Hepatocyte (in vitro differentiated cells): ENCODE data around the gene TMEM156. TPM values are rescaled to one million over a fixed set of nuclear protein-coding genes. Genes with fewer than 3 reads are reported as not detected.

Experiments
- DNase-seq: peaks from one replicate; pipeline ENCODE4 v3.0.0-alpha.2; 2016; ENCODE audit warnings: low spot score
- H2AFZ ChIP-seq: fragments of 200-600 bp; sonication (generic); 2 replicates; pipeline ENCODE4 v1.6.0; 2016; ENCODE audit warnings: antibody characterized with exemption, mild to moderate bottlenecking
- H3K27ac ChIP-seq: fragments of 200-600 bp; sonication (generic); 2 replicates; pipeline ENCODE4 v1.5.1; 2016; ENCODE audit warnings: mild to moderate bottlenecking
- H3K27me3 ChIP-seq: fragments of 200-600 bp; sonication (generic); 2 replicates; pipeline ENCODE4 v1.6.1; 2016
- H3K36me3 ChIP-seq: fragments of 200-600 bp; sonication (generic); replicated peaks from 2 replicates; pipeline ENCODE4 v1.5.1; 2016; ENCODE audit warnings: low read depth; ENCODE audit not compliant: insufficient read depth
- H3K4me1 ChIP-seq: fragments of 200-600 bp; sonication (generic); 2 replicates; pipeline ENCODE4 v1.5.1; 2016; ENCODE audit warnings: mild to moderate bottlenecking, moderate library complexity; ENCODE audit not compliant: insufficient read depth
- H3K4me2 ChIP-seq: fragments of 200-600 bp; sonication (generic); 2 replicates; pipeline ENCODE4 v1.6.0; 2016
- H3K4me3 ChIP-seq: fragments of 200-600 bp; sonication (generic); 2 replicates; pipeline ENCODE4 v1.5.1; 2016; ENCODE audit warnings: mild to moderate bottlenecking
- H3K79me2 ChIP-seq: fragments of 200-600 bp; sonication (generic); 2 replicates; pipeline ENCODE4 v1.6.0; 2017; ENCODE audit warnings: mild to moderate bottlenecking
- H3K9me2 ChIP-seq: fragments of 200-600 bp; sonication (generic); replicated peaks from 2 replicates; pipeline ENCODE4 v1.6.0; 2017; ENCODE audit warnings: mild to moderate bottlenecking; ENCODE audit not compliant: insufficient read depth
- H3K9me3 ChIP-seq: fragments of 200-600 bp; sonication (generic); 2 replicates; pipeline ENCODE4 v1.5.1; 2016; ENCODE audit warnings: low read depth, mild to moderate bottlenecking
- H4K20me1 ChIP-seq: fragments of 200-600 bp; sonication (generic); 2 replicates; pipeline ENCODE4 v1.6.0; 2016; ENCODE audit warnings: mild to moderate bottlenecking; ENCODE audit not compliant: insufficient read depth, poor library complexity, severe bottlenecking
- CTCF ChIP-seq: fragments of 200-600 bp; sonication (generic); IDR thresholded peaks from 2 replicates; pipeline ENCODE4 v1.5.1; 2016; ENCODE audit warnings: antibody characterized with exemption, mild to moderate bottlenecking; ENCODE audit not compliant: poor library complexity
- EZH2 ChIP-seq: fragments of 200-600 bp; sonication (generic); IDR thresholded peaks from 2 replicates; pipeline ENCODE4 v1.6.1; 2016; ENCODE audit warnings: antibody characterized with exemption, mild to moderate bottlenecking, borderline replicate concordance
- EZH2phosphoT487 ChIP-seq: fragments of 200-600 bp; sonication (generic); IDR thresholded peaks from one replicate; pipeline ENCODE4 v1.6.1; 2018; ENCODE audit warnings: antibody characterized with exemption, mild to moderate bottlenecking, low read depth, moderate library complexity; ENCODE audit not compliant: unreplicated experiment, severe bottlenecking
- WGBS: methylation state at CpG from one replicate; pipeline ENCODE4 v1.1.6; 2016; ENCODE audit warnings: low lambda C conversion rate; ENCODE audit errors: missing lambda C conversion rate; 5-methylcytosine and 5-hydroxymethylcytosine counted together
- polyA plus RNA-seq: library from polyadenylated mRNA; unstranded; fragments of >200 nt; fragmentation: Nextera tagmentation; extraction: Ambion mirVana; gene quantifications from 2 replicates; pipeline ENCODE4 v1.2.1, GENCODE V29; 2016
- total RNA-seq: library from RNA; depleted of rRNA; stranded (reverse); fragments of >200 nt; gene quantifications from 2 replicates; pipeline ENCODE4 v1.2.3, GENCODE V29; 2014

The TMEM156 gene
- total and polyA plus RNA-seq, 2 experiments from 2014 or later, result 1.3 TPM; not detected in 1

GRCh38 chr4:39045827-39046221 lies 13.6 kb upstream of the TMEM156 start:
- H3K9me2 ChIP-seq, result no peaks in the 10 kb centered on the region

GRCh38 chr4:39044956-39045826 lies 13.0 kb upstream of the TMEM156 start:
- Histone ChIP-seq H4K20me1 (peaks cover 2% of the 10 kb centered on the region), H3K27ac (peak overlapping the region; percentile 96), H3K79me2 (peaks cover 48% of the 10 kb centered on the region), H3K4me3 (peak overlapping the region; percentile 87), H3K4me2 (peak overlapping the region; percentile 90), H2AFZ (peak overlapping the region; percentile 84), H3K27me3 (no peaks in the 10 kb centered on the region), H3K36me3 (no peaks in the 10 kb centered on the region), H3K9me2 (no peaks in the 10 kb centered on the region), H3K9me3 (no peaks in the 10 kb centered on the region), H3K4me1 (peaks cover 21% of the 10 kb centered on the region)
- TF ChIP-seq EZH2 (no peak), CTCF (no peak), EZH2phosphoT487 (no peak)
- DNase-seq, result no peak
- 1% methylated on average over 34 of the region's 82 CpGs for WGBS

More at GRCh38 chr4:39045827-39046221, 13.6 kb upstream of the TMEM156 start:
- no peaks in the 10 kb centered on the region for H3K9me3 ChIP-seq
- 30% methylated on average over 3 of the region's 3 CpGs for WGBS
- H3K36me3 ChIP-seq, result no peaks in the 10 kb centered on the region
- H2AFZ ChIP-seq, result peak overlapping the region; percentile 84
- H3K4me2 ChIP-seq, result peak overlapping the region; percentile 90
- TF ChIP-seq EZH2 (no peak), CTCF (no peak), EZH2phosphoT487 (no peak)
- peak overlapping the region; percentile 96 for H3K27ac ChIP-seq
- no peaks in the 10 kb centered on the region for H3K27me3 ChIP-seq
- peak overlapping the region; percentile 87 for H3K4me3 ChIP-seq
- peaks cover 2% of the 10 kb centered on the region for H4K20me1 ChIP-seq
- peaks cover 21% of the 10 kb centered on the region for H3K4me1 ChIP-seq
- DNase-seq, result no peak
- H3K79me2 ChIP-seq, result peaks cover 54% of the 10 kb centered on the region

GRCh38 chr4:39044364-39044955 lies 12.3 kb upstream of the TMEM156 start:
- Histone ChIP-seq H3K36me3 (no peaks in the 10 kb centered on the region), H4K20me1 (peaks cover 2% of the 10 kb centered on the region), H3K4me1 (peaks cover 21% of the 10 kb centered on the region), H3K9me2 (no peaks in the 10 kb centered on the region), H2AFZ (peak overlapping the region; percentile 60), H3K27me3 (no peaks in the 10 kb centered on the region), H3K9me3 (no peaks in the 10 kb centered on the region), H3K4me2 (peak overlapping the region; percentile 90), H3K27ac (peak overlapping the region; percentile 96), H3K4me3 (peak overlapping the region; percentile 87), H3K79me2 (peaks cover 40% of the 10 kb centered on the region)
- no peak for TF ChIP-seq CTCF
- no peak for TF ChIP-seq EZH2
- TF ChIP-seq EZH2phosphoT487, result no peak
- WGBS, result 0% methylated on average over 9 of the region's 54 CpGs
- peak; percentile 95 for DNase-seq
